ENCODE data around the gene ESRRA. TPM values are rescaled to one million over a fixed set of nuclear protein-coding genes. Genes with fewer than 3 reads are reported as not detected.

ESRRA gene
- total and polyA plus RNA-seq, 9 of the 15 experiments (the other 6 are each of a cell fraction or from before 2014, with no cell fraction given): 0.27 to 89.7 (median 23.7) TPM

GRCh38 chr11:64284962-64285884 is 20.1 kb upstream of the ESRRA start, which contains the start of gene GPR137 (continued):
- TF ChIP-seq CUX1 (CRISPR knock-in tag; IDR thresholded peaks at IDR 0.05) (no peak), ESRRA (IDR thresholded peaks at IDR 0.05; ENCODE audit: borderline replicate concordance, low read depth) (peak; percentile 84; the same call in 1 of the 2 replicates), ZNF75A (CRISPR knock-in tag; IDR thresholded peaks at IDR 0.05) (no peak), ZNF830 (CRISPR knock-in tag; IDR thresholded peaks at IDR 0.05) (0 out of 2 replicates have a peak, but pooled peaks have one; percentile 37), BCOR (IDR thresholded peaks at IDR 0.05) (no peak), THRAP3 (IDR thresholded peaks at IDR 0.05; ENCODE audit: borderline replicate concordance) (no peak), BMI1 (IDR thresholded peaks at IDR 0.05; ENCODE audit: low read length) (no peak), ZNF133 (CRISPR knock-in tag; IDR thresholded peaks at IDR 0.05) (no peak), ZKSCAN1 (IDR thresholded peaks at IDR 0.05; ENCODE audit: low read depth, low read length) (no peak), SMC3 (conservative IDR thresholded peaks at IDR 0.05; ENCODE audit: insufficient read depth, low read depth, low read length) (no peak), ZFP1 (CRISPR knock-in tag; IDR thresholded peaks at IDR 0.05) (no peak), SRF (CRISPR knock-in tag; IDR thresholded peaks at IDR 0.05) (no peak), RAD21 (CRISPR knock-in tag; conservative IDR thresholded peaks at IDR 0.05 in 1 of 2, IDR thresholded peaks at IDR 0.05 in 1 of 2) (0 out of 4 replicates have a peak, but pooled peaks of 1 of the 2 experiments have one; percentile 7), HDAC6 (IDR thresholded peaks at IDR 0.05; ENCODE audit: low read depth, low read length) (no peak), ZNF717 (CRISPR knock-in tag; IDR thresholded peaks at IDR 0.05) (no peak), MBD2 (IDR thresholded peaks at IDR 0.05; ENCODE audit: borderline replicate concordance, low read depth) (no peak; the same call in 1 of the 2 replicates), NR2F6 (CRISPR knock-in tag; IDR thresholded peaks at IDR 0.05) (no peak), CBX1 (IDR thresholded peaks at IDR 0.05; ENCODE audit: low read depth) (peak; percentile 22; the same call in 1 of the 2 replicates), HDAC2 (IDR thresholded peaks at IDR 0.05) (no peak), ASH1L (IDR thresholded peaks at IDR 0.05; ENCODE audit: borderline replicate concordance, low read depth, partially characterized antibody) (no peak), TCF15 (CRISPR knock-in tag; IDR thresholded peaks at IDR 0.05) (no peak), TAL1 (IDR thresholded peaks at IDR 0.05) (no peak), MEF2A (IDR thresholded peaks at IDR 0.05; ENCODE audit: control insufficient read depth, low read depth, low read length) (no peak), TAF7 (tag; IDR thresholded peaks at IDR 0.05) (no peak)
